Adrenal gland (tissue), 12 donors: Measurements from ENCODE around the gene PHOX2A. TPM values are rescaled to one million over a fixed set of nuclear protein-coding genes. Genes with fewer than 3 reads are reported as not detected.

Experiments used
- DNase-seq, 7 donors: peaks; one replicate each; pipeline ENCODE4 v3.0.0-alpha.2; 2019 to 2020
- H3K27ac ChIP-seq, 5 donors: fragments of 200-600 bp; sonication (generic) in 4 of 5; 1 replicate in 3 of 5; 2 replicates in 2 of 5; pipeline versions ENCODE4 v1.5.1 to v1.8.0; 2016 to 2020; ENCODE audit warnings: mild to moderate bottlenecking in 1 of 5
- H3K27me3 ChIP-seq: fragments of 200-600 bp; 2 replicates; pipeline ENCODE4 v1.8.0; 2021
- H3K36me3 ChIP-seq, 2 donors: fragments of 200-600 bp; replicated peaks in 1 of 2; 1 replicate in 1 of 2; 2 replicates in 1 of 2; pipeline versions ENCODE4 v1.5.1 to v1.8.0; 2018 to 2022
- H3K4me1 ChIP-seq, 2 donors: fragments of 200-600 bp; replicated peaks in 1 of 2; 1 replicate in 1 of 2; 2 replicates in 1 of 2; pipeline versions ENCODE4 v1.5.1 to v1.8.0; 2018 to 2021
- H3K4me3 ChIP-seq, 4 donors: fragments of 200-600 bp; sonication (generic) in 3 of 4; one replicate each; pipeline ENCODE4 v1.5.1; 2016 to 2018
- H3K9me3 ChIP-seq, 3 donors: fragments of 200-600 bp; sonication (generic) in 1 of 3; replicated peaks in 1 of 3; 1 replicate in 2 of 3; 2 replicates in 1 of 3; pipeline versions ENCODE4 v1.5.1 to v1.8.0; 2016 to 2021
- CTCF ChIP-seq, 6 experiments: fragments of 450-650 bp in 4 of 6; fragments of 200-600 bp in 2 of 6; sonication (generic) in 1 of 6; IDR thresholded peaks; 1 replicate in 5 of 6; 2 replicates in 1 of 6; pipeline versions ENCODE4 v1.5.1 to v1.8.0; 2016 to 2021; ENCODE audit warnings: antibody characterized with exemption in 6 of 6, mild to moderate bottlenecking in 2 of 6, moderate library complexity in 1 of 6
- POLR2A ChIP-seq, 2 donors: fragments of 450-650 bp; IDR thresholded peaks; one replicate each; pipeline ENCODE4 v1.6.1; 2017; ENCODE audit warnings: antibody characterized with exemption in 2 of 2, mild to moderate bottlenecking in 2 of 2, moderate library complexity in 1 of 2
- WGBS, 4 donors: extraction: QIAGEN DNeasy Blood & Tissue Kit in 2 of 4; methylation state at CpG; one replicate each; pipeline versions ENCODE4 v1.1.5 to v1.1.7; 2013 to 2017; 5-methylcytosine and 5-hydroxymethylcytosine counted together
- intact Hi-C, 2 donors: fragments of 100-400 bp; cut with DNase I; formaldehyde crosslinking; loops; one replicate each; pipeline versions ENCODE4 v1.14.1 to v1.15.0; 2022 to 2023
- polyA plus RNA-seq, 3 donors: library from polyadenylated mRNA; stranded (reverse); fragments of 200-250 nt in 2 of 3; fragments of 350-450 nt in 1 of 3; fragmentation: Illumina TruSeq in 1 of 3; extraction: RNeasy Lipid Tissue Mini Kit (QIAGEN cat#74804) in 1 of 3; gene quantifications; one replicate each; pipeline ENCODE4 v1.2.3, GENCODE V29; 2013 to 2014
- total RNA-seq, 9 donors: library from RNA; depleted of rRNA in 4 of 9; stranded (reverse); fragments of >200 nt in 4 of 9; fragments of 120-200 nt in 1 of 9; fragmentation: NEBNext Ultra II Directional in 1 of 9; extraction: Animal tissue kit (Norgen Biotek cat#: 25700) in 1 of 9; gene quantifications; one replicate each; pipeline versions ENCODE4 v1.1.0 to v1.2.4, GENCODE V29; 2013 to 2023
- donor health status: healthy with polysubstance abuse.
- donor health status: Bipolar disorder and iron deficiency.
- donor health status: DM: yes; HTN: yes; CAD: no.
- donor health status: DM: no; HTN: no; CAD: no.
- donor health status: DM: no; HTN: no; CAD: no.
- donor health status: DM: yes; HTN: yes; CAD: no.

Gene PHOX2A
- total and polyA plus RNA-seq, 12 donors, result 0.32 to 68.9 (median 12.8) TPM; not detected in 3

- Histone ChIP-seq H3K27ac (no peak overlapping the region), H3K27me3 (peaks cover 10% of the 10 kb centered on the region), H3K4me3 (no peak overlapping the region), H3K4me1 (no peaks in the 10 kb centered on the region), H3K36me3 (no peaks in the 10 kb centered on the region), H3K9me3 (no peaks in the 10 kb centered on the region)
- intact Hi-C loops, result no loop called here
- no peak for DNase-seq
- TF ChIP-seq POLR2A (IDR thresholded peaks at IDR 0.05) (no peak), CTCF (IDR thresholded peaks at IDR 0.05) (no peak)
These were observed 22.0 kb upstream of the PHOX2A start for GRCh38 chr11:72265951-72266350.

- Histone ChIP-seq H3K36me3 (no peaks in the 10 kb centered on the region), H3K27me3 (peaks cover 7% of the 10 kb centered on the region), H3K4me1 (no peaks in the 10 kb centered on the region), H3K4me3 (no peak overlapping the region), H3K9me3 (no peaks in the 10 kb centered on the region), H3K27ac (no peak overlapping the region)
- TF ChIP-seq POLR2A (IDR thresholded peaks at IDR 0.05) (no peak), CTCF (IDR thresholded peaks at IDR 0.05) (no peak)
- intact Hi-C loops, result no loop called here
- 59 to 64% (median 63%) methylated on average over 4 of the region's 4 CpGs for WGBS, 4 donors
- no peak for DNase-seq
These were observed 19.4 kb upstream of the PHOX2A start for GRCh38 chr11:72263361-72263760.

GRCh38 chr11:72260574-72260973, 16.6 kb upstream of the PHOX2A start:
- Histone ChIP-seq H3K4me1 (no peaks in the 10 kb centered on the region), H3K9me3 (no peaks in the 10 kb centered on the region), H3K36me3 (no peaks in the 10 kb centered on the region), H3K27ac (no peak overlapping the region), H3K4me3 (no peak overlapping the region), H3K27me3 (peaks cover 5% of the 10 kb centered on the region)
- WGBS, 4 donors, result 58 to 68% (median 59%) methylated on average over 5 of the region's 5 CpGs
- DNase-seq, result no peak
- intact Hi-C loops, result no loop called here
- TF ChIP-seq CTCF (IDR thresholded peaks at IDR 0.05) (no peak), POLR2A (IDR thresholded peaks at IDR 0.05) (no peak)

GRCh38 chr11:72259490-72259889, 15.5 kb upstream of the PHOX2A start:
- peaks cover 5% of the 10 kb centered on the region for H3K27me3 ChIP-seq

More at GRCh38 chr11:72259490-72259889, 15.5 kb upstream of the PHOX2A start:
- DNase-seq, result no peak
- WGBS, 4 donors, result 71 to 81% (median 78%) methylated on average over 2 of the region's 2 CpGs
- no peaks in the 10 kb centered on the region for H3K9me3 ChIP-seq
- H3K27ac ChIP-seq, result no peak overlapping the region
- H3K4me3 ChIP-seq, result no peak overlapping the region
- TF ChIP-seq POLR2A (IDR thresholded peaks at IDR 0.05) (no peak), CTCF (IDR thresholded peaks at IDR 0.05) (no peak)
- no peaks in the 10 kb centered on the region for H3K4me1 ChIP-seq
- H3K36me3 ChIP-seq, result no peaks in the 10 kb centered on the region
- intact Hi-C loops, result no loop called here
